SU-DHL-6 (cell line): ENCODE data around the gene CUL7.

Experiments used
- H2AFZ ChIP-seq: fragments of 200-600 bp; sonication (generic); 2 replicates; pipeline ENCODE4 v1.6.1; 2014; ENCODE audit warnings: low read depth, mild to moderate bottlenecking, moderate library complexity, mixed read lengths, antibody characterized with exemption, low read length; ENCODE audit not compliant: severe bottlenecking
- H3F3A ChIP-seq: fragments of 200-600 bp; shearing (Covaris generic); 2 replicates; pipeline ENCODE4 v1.6.0; 2016; ENCODE audit warnings: antibody characterized with exemption, mild to moderate bottlenecking; ENCODE audit not compliant: insufficient read depth
- H3K27ac ChIP-seq: fragments of 200-600 bp; sonication (generic); 2 replicates; pipeline ENCODE4 v1.5.1; 2016; ENCODE audit warnings: low read depth, mild to moderate bottlenecking, low read length, moderate library complexity, mixed read lengths
- H3K27me3 ChIP-seq: fragments of 200-600 bp; sonication (generic), shearing (Covaris generic); 2 replicates; pipeline ENCODE4 v1.6.0; 2014; ENCODE audit warnings: mild to moderate bottlenecking, low read length
- H3K36me3 ChIP-seq: fragments of 200-600 bp; sonication (generic); 2 replicates; pipeline ENCODE4 v1.6.1; 2014; ENCODE audit warnings: mild to moderate bottlenecking, low read length, mixed read lengths
- H3K4me2 ChIP-seq: fragments of 300-600, 200-600 bp; shearing (Covaris generic), sonication (generic); 2 replicates; pipeline ENCODE4 v1.6.0; 2014; ENCODE audit warnings: low read length, low read depth, mild to moderate bottlenecking; ENCODE audit not compliant: poor library complexity, severe bottlenecking
- H3K4me3 ChIP-seq: fragments of 200-600 bp; sonication (generic); 2 replicates; pipeline ENCODE4 v1.5.1; 2014; ENCODE audit warnings: antibody characterized with exemption, low read length, mild to moderate bottlenecking, mixed read lengths; ENCODE audit not compliant: insufficient read depth, poor library complexity, severe bottlenecking
- H3K79me2 ChIP-seq: fragments of 200-600 bp; sonication (generic); 2 replicates; pipeline ENCODE4 v1.6.1; 2014; ENCODE audit warnings: mild to moderate bottlenecking, low read length, moderate library complexity; ENCODE audit not compliant: insufficient read depth
- H3K9ac ChIP-seq: fragments of 200-600 bp; sonication (generic); 2 replicates; pipeline ENCODE4 v1.7.0; 2014; ENCODE audit warnings: mild to moderate bottlenecking, low read length
- H3K9me2 ChIP-seq: fragments of 200-600 bp; sonication (generic); replicated peaks from 2 replicates; pipeline ENCODE4 v1.6.1; 2014; ENCODE audit warnings: low read length; ENCODE audit not compliant: insufficient read depth
- H3K9me3 ChIP-seq: fragments of 200-600 bp; sonication (generic); 2 replicates; pipeline ENCODE4 v1.6.1; 2014; ENCODE audit warnings: low read length, mixed read lengths; ENCODE audit not compliant: insufficient read depth
- H4K20me1 ChIP-seq: fragments of 200-600 bp; sonication (generic); 2 replicates; pipeline ENCODE4 v1.6.1; 2014; ENCODE audit warnings: low read depth, mild to moderate bottlenecking, antibody characterized with exemption, low read length, moderate library complexity, mixed read lengths
- EZH2phosphoT487 ChIP-seq: fragments of 200-600 bp; sonication (generic), shearing (Covaris generic); conservative IDR thresholded peaks from 2 replicates; pipeline ENCODE4 v1.6.1; 2018; ENCODE audit warnings: mild to moderate bottlenecking, antibody characterized with exemption, low read length, moderate library complexity, mixed read lengths
- TF ChIP-seq, protein P1 (sequence below): fragments of 200-600 bp; sonication (generic); IDR thresholded peaks from one replicate; pipeline ENCODE4 v1.5.1; 2017; ENCODE audit warnings: antibody characterized with exemption, mild to moderate bottlenecking, low read length, moderate library complexity; ENCODE audit not compliant: insufficient read depth, poor library complexity, severe bottlenecking

Gene CUL7

DNA sequence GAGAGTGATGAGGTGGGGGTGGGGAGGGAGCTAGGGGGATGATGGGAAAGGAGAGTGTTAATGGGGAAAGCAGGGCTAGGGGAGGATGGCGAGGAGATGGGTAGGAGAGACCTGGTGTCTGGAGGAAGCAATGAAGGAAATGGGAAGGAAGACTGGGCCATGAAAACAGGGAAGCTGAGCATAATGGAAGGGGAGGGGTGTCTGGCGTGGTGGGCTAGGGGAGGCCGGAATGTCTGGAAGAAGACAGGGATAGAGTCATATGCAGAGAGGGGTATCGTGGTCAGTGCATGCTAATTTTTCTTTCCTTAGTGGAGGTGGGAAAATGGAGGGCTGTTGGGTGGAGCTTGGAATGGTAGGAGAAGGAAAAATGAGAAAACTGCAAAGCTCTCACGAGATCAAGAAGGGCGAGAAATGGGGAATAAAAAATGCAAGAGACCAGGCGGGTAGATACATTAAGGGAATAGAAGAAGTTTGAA, 39.2 kb downstream of the CUL7 start:
- no peaks in the 10 kb centered on the region for H3K27me3 ChIP-seq
- peaks cover 7% of the 10 kb centered on the region for H3F3A ChIP-seq
- H2AFZ ChIP-seq: no peak overlapping the region
- peak overlapping the region; percentile 75 for H3K4me3 ChIP-seq
- H3K79me2 ChIP-seq: peaks cover 44% of the 10 kb centered on the region
- peak overlapping the region; percentile 85 for H3K9ac ChIP-seq
- no peak overlapping the region for H3K27ac ChIP-seq
- no peak for TF ChIP-seq EZH2phosphoT487
- TF ChIP-seq, protein P1, sequence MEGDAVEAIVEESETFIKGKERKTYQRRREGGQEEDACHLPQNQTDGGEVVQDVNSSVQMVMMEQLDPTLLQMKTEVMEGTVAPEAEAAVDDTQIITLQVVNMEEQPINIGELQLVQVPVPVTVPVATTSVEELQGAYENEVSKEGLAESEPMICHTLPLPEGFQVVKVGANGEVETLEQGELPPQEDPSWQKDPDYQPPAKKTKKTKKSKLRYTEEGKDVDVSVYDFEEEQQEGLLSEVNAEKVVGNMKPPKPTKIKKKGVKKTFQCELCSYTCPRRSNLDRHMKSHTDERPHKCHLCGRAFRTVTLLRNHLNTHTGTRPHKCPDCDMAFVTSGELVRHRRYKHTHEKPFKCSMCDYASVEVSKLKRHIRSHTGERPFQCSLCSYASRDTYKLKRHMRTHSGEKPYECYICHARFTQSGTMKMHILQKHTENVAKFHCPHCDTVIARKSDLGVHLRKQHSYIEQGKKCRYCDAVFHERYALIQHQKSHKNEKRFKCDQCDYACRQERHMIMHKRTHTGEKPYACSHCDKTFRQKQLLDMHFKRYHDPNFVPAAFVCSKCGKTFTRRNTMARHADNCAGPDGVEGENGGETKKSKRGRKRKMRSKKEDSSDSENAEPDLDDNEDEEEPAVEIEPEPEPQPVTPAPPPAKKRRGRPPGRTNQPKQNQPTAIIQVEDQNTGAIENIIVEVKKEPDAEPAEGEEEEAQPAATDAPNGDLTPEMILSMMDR: no peak
- no peaks in the 10 kb centered on the region for H4K20me1 ChIP-seq
- H3K9me2 ChIP-seq: no peaks in the 10 kb centered on the region
- peak overlapping the region; percentile 94 for H3K4me2 ChIP-seq
- no peaks in the 10 kb centered on the region; the same call in 1 of the 2 replicates for H3K36me3 ChIP-seq
- H3K9me3 ChIP-seq: no peaks in the 10 kb centered on the region

DNA sequence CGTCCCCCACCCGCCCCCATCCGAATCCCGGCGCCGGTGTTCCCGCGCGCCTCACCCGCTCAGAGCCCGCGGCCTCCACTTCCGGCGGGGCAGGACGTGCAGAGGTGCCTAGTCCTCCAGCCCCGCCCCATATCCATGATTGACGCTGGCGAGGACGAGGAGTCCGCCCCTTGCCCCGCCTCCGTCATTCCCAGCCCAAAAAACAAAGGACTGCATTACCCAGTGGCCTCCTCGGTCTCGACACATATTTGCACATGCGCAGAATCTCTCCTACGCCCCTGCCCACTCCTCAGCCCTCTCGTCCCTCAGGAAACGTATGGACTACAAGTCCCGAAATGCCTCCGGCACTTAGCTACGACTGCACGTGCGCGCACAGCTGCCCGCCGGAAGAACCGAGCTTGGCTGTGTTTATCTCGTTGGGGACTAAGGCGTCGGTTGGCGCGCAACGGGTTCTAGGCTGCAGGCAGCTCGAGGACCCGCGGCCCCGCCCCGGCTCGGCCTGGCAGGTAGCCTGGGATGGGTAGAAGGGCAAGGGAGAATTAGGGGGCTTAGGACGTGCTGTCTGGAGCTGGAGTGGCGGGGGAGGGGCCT, 39.7 kb downstream of the CUL7 start, which contains the start of the genes KLHDC3 and MEA1:
KLHDC3 (plus strand) TSS at position 407 of the 591 bp plus-strand sequence. CDS start 2,944 bp downstream, outside the sequence.
MEA1 (minus strand) TSS at position 104 of the 591 bp plus-strand sequence. CDS start 133 bp downstream, outside the sequence.
- Histone ChIP-seq H3F3A (peaks cover 2% of the 10 kb centered on the region), H3K4me3 (peak within 1 kb of the TSS; percentile 89), H3K9me3 (no peaks in the 10 kb centered on the region), H2AFZ (peak within 1 kb of the TSS; percentile 92), H4K20me1 (no peaks in the 10 kb centered on the region), H3K9me2 (no peaks in the 10 kb centered on the region), H3K79me2 (peaks cover 44% of the 10 kb centered on the region), H3K9ac (peak within 1 kb of the TSS; percentile 85), H3K27ac (peak within 1 kb of the TSS; percentile 45), H3K36me3 (no peaks in the 10 kb centered on the region; the same call in 1 of the 2 replicates), H3K4me2 (peak within 1 kb of the TSS; percentile 94), H3K27me3 (no peaks in the 10 kb centered on the region)
- no peak for TF ChIP-seq EZH2phosphoT487
- TF ChIP-seq, protein P1: no peak

DNA sequence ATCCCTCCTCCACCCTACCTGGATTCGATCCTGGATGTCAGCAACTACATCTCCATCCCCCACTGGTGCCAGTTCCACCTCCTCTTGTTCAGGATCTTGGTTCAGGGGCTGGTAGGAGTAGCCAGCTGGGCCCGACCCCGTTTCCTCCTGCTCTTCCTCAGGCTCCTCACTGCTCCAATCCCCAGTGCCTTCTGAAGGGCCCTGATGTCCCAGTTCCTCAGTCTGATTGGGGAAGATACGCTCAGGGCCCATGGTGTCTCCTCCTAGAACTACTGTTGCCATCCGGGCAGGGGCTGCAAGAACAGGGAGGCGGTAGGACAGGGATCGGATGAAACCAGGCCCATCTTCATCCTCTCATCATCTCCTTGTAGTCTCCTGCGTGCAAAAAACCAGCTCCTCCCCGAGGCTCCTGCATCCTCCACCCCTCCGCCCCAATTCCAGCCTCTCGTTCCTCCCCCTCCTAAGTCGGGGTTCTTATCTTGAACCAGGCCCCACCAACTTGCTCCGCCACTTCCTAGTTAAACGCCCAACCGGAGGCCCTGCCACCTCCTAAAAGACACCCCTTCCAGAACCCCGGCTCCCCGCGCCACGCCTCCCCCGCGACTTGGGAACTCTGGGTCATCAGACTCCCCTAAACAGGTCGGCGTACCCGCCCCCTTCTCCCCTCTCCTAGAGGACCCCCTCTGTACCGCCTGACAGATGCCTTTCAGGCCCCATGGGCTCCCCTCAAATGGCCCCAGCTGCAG, 40.4 kb downstream of the CUL7 start:
- no peaks in the 10 kb centered on the region for H3K27me3 ChIP-seq
- H3K4me3 ChIP-seq: peak overlapping the region; percentile 89
- H4K20me1 ChIP-seq: no peaks in the 10 kb centered on the region
- H2AFZ ChIP-seq: peak overlapping the region; percentile 92
- H3K4me2 ChIP-seq: peak overlapping the region; percentile 84
- no peaks in the 10 kb centered on the region for H3K9me3 ChIP-seq
- peak overlapping the region; percentile 45 for H3K27ac ChIP-seq
- no peaks in the 10 kb centered on the region for H3K9me2 ChIP-seq
- H3K36me3 ChIP-seq: no peaks in the 10 kb centered on the region
- H3K9ac ChIP-seq: peak overlapping the region; percentile 85
- H3F3A ChIP-seq: no peaks in the 10 kb centered on the region
- peaks cover 44% of the 10 kb centered on the region for H3K79me2 ChIP-seq
- TF ChIP-seq EZH2phosphoT487: no peak
- TF ChIP-seq, protein P1: no peak
